Activated naive CD8-positive, alpha-beta T cell treated with anti-CD3 and anti-CD28 coated beads, Interleukin-2, amount 10 ng/mL, durations not matched to agents 7 days and 5 days (primary cell): ENCODE results near the gene DIO3. TPM values are rescaled to one million over a fixed set of nuclear protein-coding genes. Genes with fewer than 3 reads are reported as not detected.
A peak's percentile ranks its signal among the peaks of the same experiment; 100 is the strongest.

Experiments used
- ATAC-seq: fragments of 150-1000 bp; cut with Tn5 transposase; one replicate; pipeline ENCODE4 v1.10.0; 2021; ENCODE audit warnings: low read depth, moderate library complexity
- POLR2A ChIA-PET: fragments of 350-600 bp; sonication (Branson Sonifier 250); formaldehyde crosslinking; loops from one replicate; lab custom pipeline; 2021; ENCODE audit warnings: antibody characterized with exemption; lab: Charles Lee
- DNase-seq: peaks from one replicate; pipeline ENCODE4 v3.0.0; 2021
- H3K27ac Mint-ChIP-seq: one replicate; pipeline ENCODE4 v1.8.0; 2022; ENCODE audit warnings: mild to moderate bottlenecking, mixed read lengths
- H3K27me3 Mint-ChIP-seq: one replicate; pipeline ENCODE4 v1.8.0; 2022; ENCODE audit warnings: mild to moderate bottlenecking, moderate library complexity, mixed read lengths
- H3K36me3 Mint-ChIP-seq: one replicate; pipeline ENCODE4 v1.8.0; 2021; ENCODE audit warnings: mild to moderate bottlenecking, mixed read lengths
- H3K4me1 Mint-ChIP-seq: one replicate; pipeline ENCODE4 v1.8.0; 2021; ENCODE audit warnings: mixed read lengths
- H3K4me3 Mint-ChIP-seq: one replicate; pipeline ENCODE4 v1.8.0; 2022; ENCODE audit warnings: mild to moderate bottlenecking, moderate library complexity, mixed read lengths
- H3K9me3 Mint-ChIP-seq: one replicate; pipeline ENCODE4 v1.8.0; 2021; ENCODE audit warnings: mixed read lengths
- total RNA-seq, 2 experiments: library from RNA; stranded (reverse); gene quantifications; one replicate each; pipeline ENCODE4 v1.2.3, GENCODE V29; 2021

Gene DIO3
- total RNA-seq = not detected

DNA sequence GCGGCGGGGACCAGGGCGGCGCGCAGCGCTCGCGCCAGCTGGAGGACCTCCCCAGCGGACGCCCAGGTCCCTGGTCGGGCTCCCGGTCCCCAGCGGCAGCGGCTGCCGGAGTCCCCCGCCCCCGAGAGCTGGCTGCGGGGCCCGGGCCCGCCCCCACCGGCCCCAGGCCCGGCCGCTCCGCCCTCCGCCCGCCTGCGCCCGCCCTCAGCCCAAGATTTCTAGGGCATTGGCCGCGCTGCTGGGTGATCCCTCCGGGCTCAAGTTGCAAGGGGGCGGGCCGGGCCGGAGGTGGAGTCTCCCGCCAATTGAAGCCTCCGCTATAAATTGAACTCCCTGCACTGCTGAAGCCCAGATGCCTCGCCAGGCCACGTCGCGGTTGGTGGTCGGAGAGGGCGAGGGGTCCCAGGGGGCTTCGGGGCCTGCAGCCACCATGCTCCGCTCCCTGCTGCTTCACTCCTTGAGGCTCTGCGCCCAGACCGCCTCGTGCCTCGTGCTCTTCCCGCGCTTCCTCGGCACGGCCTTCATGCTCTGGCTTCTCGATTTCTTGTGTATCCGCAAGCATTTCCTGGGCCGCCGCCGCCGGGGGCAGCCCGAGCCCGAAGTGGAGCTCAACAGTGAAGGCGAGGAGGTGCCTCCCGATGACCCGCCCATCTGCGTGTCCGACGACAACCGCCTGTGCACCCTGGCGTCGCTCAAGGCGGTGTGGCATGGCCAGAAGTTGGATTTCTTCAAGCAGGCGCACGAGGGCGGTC lies at the start of gene DIO3:
Gene DIO3 (plus strand): TSS at position 351 of the 752 bp plus-strand sequence.
- ATAC-seq (no peak), DNase-seq (no peak)
- Mint-ChIP-seq H3K4me1 (no peaks in the 10 kb centered on the region), H3K36me3 (peaks cover 7% of the 10 kb centered on the region), H3K27ac (peak within 1 kb of the TSS; percentile 64), H3K4me3 (no peak within 1 kb of the TSS), H3K27me3 (peaks cover 62% of the 10 kb centered on the region), H3K9me3 (peaks cover 7% of the 10 kb centered on the region)
- POLR2A ChIA-PET = no interaction called here

DNA sequence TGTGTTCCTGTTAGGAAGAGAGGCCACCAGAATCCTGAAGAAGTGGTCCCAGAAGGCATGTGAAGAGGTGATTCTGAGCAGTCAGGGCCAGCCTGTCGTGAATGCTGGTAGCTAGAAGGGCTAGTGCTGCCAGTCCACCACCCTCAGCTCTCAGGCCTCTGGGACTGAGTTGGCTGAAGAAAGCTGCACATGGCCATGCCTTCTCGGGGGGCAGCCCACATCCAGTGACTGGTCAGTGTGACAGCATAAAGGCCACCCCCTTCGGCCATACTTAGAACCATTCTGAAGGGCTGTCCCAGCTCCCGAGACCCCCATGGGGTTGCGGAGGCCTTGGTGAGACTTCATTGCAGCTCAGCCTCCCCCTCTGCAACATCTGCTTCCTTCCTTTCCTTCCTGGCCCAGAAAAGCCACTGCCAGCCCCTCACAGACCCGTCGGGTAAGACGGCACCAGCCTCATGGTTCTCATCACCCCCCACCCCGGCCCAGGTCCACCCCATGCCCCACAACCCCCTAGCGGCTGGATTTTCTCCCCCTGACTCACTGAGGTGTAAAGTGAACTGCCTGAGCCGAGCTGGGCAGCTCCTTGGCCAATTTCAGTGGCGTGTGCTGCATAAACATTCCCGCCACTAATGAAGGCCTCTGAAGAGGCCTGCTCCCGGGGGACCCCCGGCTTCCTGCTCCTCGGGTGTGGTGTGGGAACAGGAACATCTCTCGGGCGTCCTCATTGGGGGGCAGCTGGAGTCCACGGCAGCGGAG lies 49.5 kb upstream of the DIO3 start:
- DNase-seq = no peak
- Mint-ChIP-seq H3K4me1 (no peaks in the 10 kb centered on the region), H3K27me3 (peaks cover 2% of the 10 kb centered on the region), H3K36me3 (peaks cover 1% of the 10 kb centered on the region), H3K4me3 (no peak overlapping the region), H3K27ac (no peak overlapping the region), H3K9me3 (no peaks in the 10 kb centered on the region)
- ATAC-seq = no peak
- POLR2A ChIA-PET = no interaction called here

DNA sequence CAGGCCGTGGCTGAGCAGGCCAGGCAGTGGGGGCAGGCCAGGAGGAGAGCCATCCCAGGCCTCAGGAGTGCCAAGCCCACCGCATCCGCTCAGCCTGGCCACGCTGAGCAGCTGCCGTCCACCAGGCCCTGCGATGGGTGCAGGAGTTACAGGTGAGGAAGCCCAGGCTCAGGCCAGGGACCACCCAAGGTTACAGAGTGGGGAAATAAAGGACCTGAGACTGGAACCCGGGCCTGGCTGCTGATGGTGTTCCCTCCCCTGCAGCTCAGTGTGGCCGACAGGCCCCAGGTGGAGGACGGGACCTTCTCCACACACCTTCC lies 49.0 kb upstream of the DIO3 start:
- POLR2A ChIA-PET = no interaction called here
- Mint-ChIP-seq H3K4me1 (no peaks in the 10 kb centered on the region), H3K4me3 (no peak overlapping the region), H3K27me3 (peaks cover 2% of the 10 kb centered on the region), H3K27ac (no peak overlapping the region), H3K36me3 (peaks cover 1% of the 10 kb centered on the region), H3K9me3 (no peaks in the 10 kb centered on the region)
- no peak for ATAC-seq
- no peak for DNase-seq

DNA sequence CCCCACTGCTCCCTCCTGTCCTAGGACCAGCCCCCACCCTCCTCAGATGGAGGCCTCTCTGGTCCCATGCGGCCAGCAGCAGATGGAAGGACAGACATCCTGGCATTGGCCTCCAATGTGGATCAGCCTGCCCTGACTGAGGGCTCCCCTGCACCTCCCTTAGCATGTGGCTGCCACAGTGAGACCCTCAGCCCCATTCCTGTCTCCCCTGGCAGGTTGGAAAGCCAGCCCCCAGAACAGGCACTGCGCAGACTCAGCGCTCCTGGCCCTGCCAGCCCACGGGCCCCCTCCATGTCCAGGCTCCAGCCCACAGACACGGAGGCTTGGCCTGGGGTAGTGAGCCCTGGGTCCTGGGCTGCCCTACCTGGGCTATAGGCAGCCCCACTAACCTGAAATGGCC lies 47.2 kb upstream of the DIO3 start:
- Mint-ChIP-seq H3K36me3 (peaks cover 1% of the 10 kb centered on the region), H3K4me1 (no peaks in the 10 kb centered on the region), H3K27me3 (peaks cover 2% of the 10 kb centered on the region), H3K4me3 (no peak overlapping the region), H3K9me3 (no peaks in the 10 kb centered on the region), H3K27ac (no peak overlapping the region)
- ATAC-seq (no peak), DNase-seq (no peak)
- POLR2A ChIA-PET = no interaction called here

GRCh38 chr14:101516401-101516800 lies 44.9 kb upstream of the DIO3 start:
- H3K4me3 Mint-ChIP-seq = no peak overlapping the region
- no peak for ATAC-seq
- POLR2A ChIA-PET = interaction anchor here (0.6 kb wide), 1 partner anchor 912 kb away, joined by 4 read pairs; no protein-coding TSS in a partner anchor
- H3K4me1 Mint-ChIP-seq = no peaks in the 10 kb centered on the region
- peaks cover 2% of the 10 kb centered on the region for H3K27me3 Mint-ChIP-seq
- no peaks in the 10 kb centered on the region for H3K9me3 Mint-ChIP-seq
- no peak for DNase-seq
- peaks cover 1% of the 10 kb centered on the region for H3K36me3 Mint-ChIP-seq
- no peak overlapping the region for H3K27ac Mint-ChIP-seq

DNA sequence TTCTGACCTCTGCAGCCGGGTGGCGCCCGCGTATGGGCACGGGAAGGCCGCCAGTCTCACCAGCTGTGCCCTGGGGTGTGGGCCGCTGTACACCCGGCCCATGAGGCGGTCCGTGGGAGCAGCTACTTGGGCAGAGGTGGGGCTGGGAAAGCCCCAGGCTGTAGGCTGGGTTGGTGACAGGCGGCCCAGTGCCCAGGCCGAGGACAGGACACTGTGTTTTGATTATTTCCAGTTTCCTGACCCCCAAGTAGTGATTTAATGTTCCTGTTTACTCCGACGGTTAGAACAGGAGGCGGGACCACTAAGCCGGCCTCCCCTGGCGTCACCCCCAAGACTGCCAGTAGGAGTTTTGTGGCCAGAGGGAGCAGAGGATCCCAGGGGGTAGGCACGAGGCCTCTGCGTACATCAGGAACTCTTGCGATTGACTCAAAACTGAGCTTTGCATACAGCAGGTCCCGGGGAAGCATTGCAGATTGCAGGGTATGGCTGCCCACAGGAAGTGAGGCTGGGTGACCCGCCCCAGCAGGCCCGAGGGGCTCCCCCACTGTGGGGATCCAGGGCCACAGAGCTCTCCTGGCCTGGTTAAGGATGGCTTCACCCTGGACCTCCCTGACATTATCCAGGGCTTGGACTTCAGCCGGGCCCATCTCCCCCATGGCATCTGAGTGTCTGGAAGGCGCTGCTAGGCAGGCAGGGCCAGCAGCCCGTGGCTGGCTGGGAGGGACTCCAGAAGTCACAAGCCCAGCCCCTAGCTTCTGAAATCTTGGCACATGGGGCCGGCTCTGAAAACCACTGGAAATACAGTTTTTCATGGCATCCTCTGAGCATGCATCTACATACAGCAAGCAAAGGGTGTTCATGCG lies 42.5 kb upstream of the DIO3 start:
- DNase-seq = no peak
- H3K36me3 Mint-ChIP-seq = peaks cover 1% of the 10 kb centered on the region
- H3K27ac Mint-ChIP-seq = no peak overlapping the region
- POLR2A ChIA-PET = no interaction called here
- no peak overlapping the region for H3K4me3 Mint-ChIP-seq
- no peaks in the 10 kb centered on the region for H3K9me3 Mint-ChIP-seq
- no peaks in the 10 kb centered on the region for H3K27me3 Mint-ChIP-seq
- no peaks in the 10 kb centered on the region for H3K4me1 Mint-ChIP-seq
- ATAC-seq = no peak

- Mint-ChIP-seq H3K9me3 (no peaks in the 10 kb centered on the region), H3K4me3 (no peak overlapping the region), H3K36me3 (peaks cover 1% of the 10 kb centered on the region), H3K4me1 (no peaks in the 10 kb centered on the region), H3K27me3 (no peaks in the 10 kb centered on the region), H3K27ac (no peak overlapping the region)
- POLR2A ChIA-PET = no interaction called here
- ATAC-seq = no peak
- no peak for DNase-seq
Observed at GRCh38 chr14:101520621-101521472, 40.4 kb upstream of the DIO3 start.

- DNase-seq (no peak), ATAC-seq (no peak)
- Mint-ChIP-seq H3K36me3 (no peaks in the 10 kb centered on the region), H3K9me3 (no peaks in the 10 kb centered on the region), H3K4me3 (no peak overlapping the region), H3K27me3 (no peaks in the 10 kb centered on the region), H3K27ac (no peak overlapping the region), H3K4me1 (no peaks in the 10 kb centered on the region)
- POLR2A ChIA-PET = no interaction called here
Observed at GRCh38 chr14:101521473-101521915, 39.8 kb upstream of the DIO3 start.

DNA sequence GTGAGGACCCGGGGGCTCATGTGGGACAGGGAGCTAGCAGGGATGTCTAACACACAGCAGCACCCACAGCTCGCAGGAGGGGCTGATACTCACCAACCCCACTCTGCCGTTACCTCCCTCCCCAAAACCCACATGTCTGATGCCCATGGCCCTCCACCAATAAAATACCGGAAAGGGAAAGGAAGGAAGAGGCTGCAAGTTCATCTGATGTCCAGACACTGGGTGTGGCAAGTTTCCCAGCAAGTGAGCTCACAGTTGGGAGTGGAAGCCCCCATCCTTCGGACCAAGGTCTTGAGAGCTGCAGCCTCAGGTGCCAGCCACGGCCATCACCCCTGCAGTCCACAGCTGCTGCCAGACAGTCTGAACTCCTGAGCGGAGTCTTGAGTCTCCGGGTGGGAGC lies 39.3 kb upstream of the DIO3 start:
- DNase-seq (no peak), ATAC-seq (no peak)
- H3K4me1 Mint-ChIP-seq = no peaks in the 10 kb centered on the region
- POLR2A ChIA-PET = no interaction called here
- no peaks in the 10 kb centered on the region for H3K27me3 Mint-ChIP-seq
- H3K9me3 Mint-ChIP-seq = no peaks in the 10 kb centered on the region
- no peak overlapping the region for H3K27ac Mint-ChIP-seq
- no peaks in the 10 kb centered on the region for H3K36me3 Mint-ChIP-seq
- H3K4me3 Mint-ChIP-seq = no peak overlapping the region

DNA sequence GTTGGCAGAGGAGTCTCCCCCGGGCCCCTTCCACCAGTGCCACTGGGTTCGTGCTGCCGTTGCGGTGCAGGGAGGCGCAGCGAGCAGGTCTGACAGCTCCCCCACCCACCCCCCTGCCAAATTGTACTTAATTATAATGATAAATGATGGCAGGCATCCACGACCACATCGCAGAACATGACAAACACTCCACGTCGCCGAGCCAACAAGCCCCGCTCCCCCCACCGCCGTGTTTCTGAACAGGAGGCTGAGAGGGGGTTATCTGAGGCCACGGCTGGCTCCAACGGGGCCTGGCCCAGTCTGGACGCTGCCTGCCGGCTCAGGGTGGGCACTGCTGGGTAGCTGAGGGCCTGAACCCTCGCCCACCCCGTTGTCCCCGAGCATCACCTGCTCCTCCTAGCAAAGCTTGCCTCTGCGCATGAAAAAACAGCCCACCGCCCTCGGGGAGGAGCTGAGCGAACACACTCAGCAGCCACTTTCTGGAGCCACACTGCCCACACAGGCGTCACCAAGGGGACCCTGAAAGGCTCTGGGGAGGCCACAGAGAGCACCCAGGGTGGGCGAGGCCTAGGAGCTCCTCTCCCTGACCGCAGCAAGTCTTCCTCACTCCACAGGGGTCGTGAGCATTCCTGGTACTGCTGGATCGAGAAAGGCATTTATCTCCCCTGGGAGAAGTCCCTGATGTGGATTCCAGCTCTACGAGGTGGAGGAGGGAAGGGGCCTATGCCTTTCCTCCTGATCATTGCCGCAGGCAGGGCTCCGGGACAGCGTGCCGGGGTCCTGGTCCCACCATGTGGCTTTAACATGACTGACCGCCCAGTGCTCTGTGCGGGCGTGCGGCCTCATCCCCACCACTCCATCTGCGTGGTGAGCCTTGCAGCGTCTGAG lies 35.4 kb upstream of the DIO3 start:
- no peaks in the 10 kb centered on the region for H3K9me3 Mint-ChIP-seq
- DNase-seq (no peak), ATAC-seq (no peak)
- peaks cover 2% of the 10 kb centered on the region for H3K27me3 Mint-ChIP-seq
- no peak overlapping the region for H3K4me3 Mint-ChIP-seq
- no peaks in the 10 kb centered on the region for H3K36me3 Mint-ChIP-seq
- peaks cover 5% of the 10 kb centered on the region for H3K4me1 Mint-ChIP-seq
- no peak overlapping the region for H3K27ac Mint-ChIP-seq
- POLR2A ChIA-PET = no interaction called here

GRCh38 chr14:101527987-101528386 lies 33.3 kb upstream of the DIO3 start:
- no peak for ATAC-seq
- H3K27ac Mint-ChIP-seq = no peak overlapping the region
- H3K27me3 Mint-ChIP-seq = peaks cover 5% of the 10 kb centered on the region
- no peak overlapping the region for H3K4me3 Mint-ChIP-seq
- H3K36me3 Mint-ChIP-seq = no peaks in the 10 kb centered on the region
- no peaks in the 10 kb centered on the region for H3K9me3 Mint-ChIP-seq
- DNase-seq = no peak
- peaks cover 5% of the 10 kb centered on the region for H3K4me1 Mint-ChIP-seq
- POLR2A ChIA-PET = no interaction called here

GRCh38 chr14:101529079-101529478 lies 32.2 kb upstream of the DIO3 start:
- Mint-ChIP-seq H3K36me3 (no peaks in the 10 kb centered on the region), H3K4me1 (peaks cover 7% of the 10 kb centered on the region), H3K9me3 (no peaks in the 10 kb centered on the region), H3K4me3 (no peak overlapping the region), H3K27ac (no peak overlapping the region), H3K27me3 (peaks cover 5% of the 10 kb centered on the region)
- DNase-seq = no peak
- POLR2A ChIA-PET = no interaction called here
- ATAC-seq = no peak
